NB4 (cell line): ENCODE results near the gene LIN7A.

Experiments
- DNase-seq: peaks from one replicate; pipeline ENCODE4 v3.0.0; 2010; ENCODE audit warnings: low read depth
- H3K4me3 ChIP-seq: one replicate; pipeline ENCODE4 v1.5.1; 2011; ENCODE audit warnings: mild to moderate bottlenecking, low read depth, low read length, moderate library complexity
- MAX ChIP-seq: IDR thresholded peaks from 2 replicates; pipeline ENCODE4 v1.6.1; 2011; ENCODE audit warnings: low read depth, low read length
- MYC ChIP-seq: IDR thresholded peaks from 2 replicates; pipeline ENCODE4 v1.6.1; 2011; ENCODE audit warnings: low read depth, low read length
- POLR2A ChIP-seq: IDR thresholded peaks from 2 replicates; pipeline ENCODE4 v1.6.1; 2011; ENCODE audit warnings: mild to moderate bottlenecking; ENCODE audit not compliant: insufficient read length; ENCODE audit errors: extremely low read depth
- TF ChIP-seq, protein P1 (sequence below): IDR thresholded peaks from one replicate; pipeline ENCODE4 v1.5.1; 2012; ENCODE audit warnings: low read depth, low read length

The LIN7A gene

DNA sequence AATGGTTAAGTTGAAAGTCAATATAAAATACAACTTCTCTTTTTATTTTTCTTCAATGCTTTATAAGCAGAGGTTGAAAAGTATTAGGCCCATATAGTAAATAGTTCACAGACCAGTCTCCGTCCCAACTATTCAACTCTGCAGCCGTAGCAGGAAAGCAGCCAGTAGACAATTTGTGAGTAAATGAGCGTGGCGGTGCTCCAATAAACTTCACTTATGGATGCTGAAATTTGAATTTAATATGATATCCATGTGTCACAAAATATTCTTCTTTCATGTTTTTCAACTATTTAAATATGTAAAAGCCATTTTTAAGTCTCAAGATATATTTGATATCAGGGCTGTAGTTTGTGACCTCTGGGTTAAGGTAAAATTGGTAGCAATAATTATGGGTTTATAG, 17.7 kb downstream of the LIN7A start:
- H3K4me3 ChIP-seq: no peak overlapping the region
- TF ChIP-seq MYC (no peak), MAX (no peak), POLR2A (no peak)
- TF ChIP-seq, protein P1, sequence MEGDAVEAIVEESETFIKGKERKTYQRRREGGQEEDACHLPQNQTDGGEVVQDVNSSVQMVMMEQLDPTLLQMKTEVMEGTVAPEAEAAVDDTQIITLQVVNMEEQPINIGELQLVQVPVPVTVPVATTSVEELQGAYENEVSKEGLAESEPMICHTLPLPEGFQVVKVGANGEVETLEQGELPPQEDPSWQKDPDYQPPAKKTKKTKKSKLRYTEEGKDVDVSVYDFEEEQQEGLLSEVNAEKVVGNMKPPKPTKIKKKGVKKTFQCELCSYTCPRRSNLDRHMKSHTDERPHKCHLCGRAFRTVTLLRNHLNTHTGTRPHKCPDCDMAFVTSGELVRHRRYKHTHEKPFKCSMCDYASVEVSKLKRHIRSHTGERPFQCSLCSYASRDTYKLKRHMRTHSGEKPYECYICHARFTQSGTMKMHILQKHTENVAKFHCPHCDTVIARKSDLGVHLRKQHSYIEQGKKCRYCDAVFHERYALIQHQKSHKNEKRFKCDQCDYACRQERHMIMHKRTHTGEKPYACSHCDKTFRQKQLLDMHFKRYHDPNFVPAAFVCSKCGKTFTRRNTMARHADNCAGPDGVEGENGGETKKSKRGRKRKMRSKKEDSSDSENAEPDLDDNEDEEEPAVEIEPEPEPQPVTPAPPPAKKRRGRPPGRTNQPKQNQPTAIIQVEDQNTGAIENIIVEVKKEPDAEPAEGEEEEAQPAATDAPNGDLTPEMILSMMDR: no peak
- no peak for DNase-seq

- TF ChIP-seq POLR2A (no peak), MAX (no peak), MYC (no peak)
- TF ChIP-seq, protein P1: no peak
- no peak overlapping the region for H3K4me3 ChIP-seq
- DNase-seq: no peak
These were observed 20.1 kb downstream of the LIN7A start for GRCh38 chr12:80917651-80918050.

DNA sequence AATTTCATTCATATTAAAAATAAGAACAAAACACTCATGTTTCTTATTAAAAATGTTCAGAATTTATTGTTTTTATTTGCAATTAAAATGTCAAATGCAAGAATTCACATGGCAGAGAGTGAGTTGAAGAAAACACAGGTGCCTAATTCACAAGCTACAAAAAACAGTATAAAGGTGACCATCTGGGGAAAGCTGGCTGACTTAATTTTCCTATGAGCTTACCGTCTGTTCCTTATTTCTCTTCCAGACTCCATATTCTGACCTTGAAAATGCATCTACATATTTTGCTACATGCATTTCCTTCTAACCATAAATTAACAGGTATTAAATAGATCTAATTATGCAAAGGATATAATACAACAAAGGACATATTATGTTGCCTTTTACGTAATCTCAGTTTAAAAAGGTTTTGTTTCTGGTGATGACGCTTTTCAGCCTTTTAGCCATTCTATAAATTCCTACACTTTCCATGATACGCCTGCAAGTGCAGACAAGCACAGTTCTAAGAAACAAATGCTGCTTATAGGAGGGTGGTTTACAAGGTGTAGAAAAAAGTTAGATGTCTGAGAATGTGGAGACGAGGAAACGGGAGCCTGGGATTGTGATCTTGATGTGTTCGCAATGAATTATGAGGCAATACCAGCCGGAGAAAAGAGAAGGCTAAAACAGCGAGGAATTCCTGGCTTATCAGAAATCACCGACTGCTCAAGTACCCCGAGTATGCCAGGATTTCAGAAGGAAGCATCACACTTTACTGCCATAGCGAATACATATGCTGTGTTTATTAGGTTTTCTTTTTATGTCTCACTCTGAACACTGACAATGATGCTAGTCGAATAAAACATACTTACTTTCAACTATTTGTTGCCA, 24.6 kb downstream of the LIN7A start:
- no peak overlapping the region for H3K4me3 ChIP-seq
- DNase-seq: no peak
- TF ChIP-seq, protein P1: no peak
- TF ChIP-seq MAX (no peak), MYC (no peak), POLR2A (no peak)

- TF ChIP-seq MAX (no peak), POLR2A (no peak), MYC (no peak)
- TF ChIP-seq, protein P1: no peak
- H3K4me3 ChIP-seq: no peak overlapping the region
- DNase-seq: no peak
These were observed 28.4 kb downstream of the LIN7A start for GRCh38 chr12:80909370-80909769.

DNA sequence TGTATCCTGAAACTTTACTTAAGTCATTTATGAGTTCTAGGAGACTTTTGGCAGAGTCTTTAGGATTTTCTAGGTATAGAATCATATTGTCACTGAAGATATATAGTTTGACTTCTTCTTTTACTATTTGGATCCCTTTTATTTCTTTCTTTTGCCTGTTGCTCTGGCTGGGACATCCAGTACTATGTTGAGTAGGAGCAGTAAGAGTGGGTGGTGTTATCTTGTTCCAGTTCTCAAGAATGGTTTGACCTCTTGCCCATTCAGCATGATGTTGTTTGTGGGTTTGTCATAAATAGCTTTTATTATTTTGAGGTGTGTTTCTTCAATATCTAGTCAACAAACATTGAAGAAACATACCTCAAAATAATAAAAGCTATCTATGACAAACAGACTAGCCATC, 35.0 kb downstream of the LIN7A start:
- TF ChIP-seq MAX: no peak
- TF ChIP-seq, protein P1: no peak
- TF ChIP-seq MYC: no peak
- no peak for TF ChIP-seq POLR2A
- no peak for DNase-seq
- no peak overlapping the region for H3K4me3 ChIP-seq
